Endothelial cell of umbilical vein (primary cell): ENCODE data around the gene DPH7. TPM values are rescaled to one million over a fixed set of nuclear protein-coding genes. Genes with fewer than 3 reads are reported as not detected.

ENCODE experiments used
- BruUV-seq: library from RNA; stranded (reverse); fragments of 400-500 nt; replicated peaks from 2 replicates; lab custom pipeline; 2021; lab: Mats Ljungman, UMichigan
- CTCF ChIA-PET: fragments of 300-600, 350-600 bp; sonication (Branson Sonifier 250); formaldehyde crosslinking; loops from one replicate; lab custom pipeline; 2021; ENCODE audit warnings: antibody characterized with exemption, inconsistent platforms; lab: Charles Lee
- POLR2A ChIA-PET: fragments of 300-600, 350-600 bp; sonication (Branson Sonifier 250); formaldehyde crosslinking; loops from one replicate; lab custom pipeline; 2021; ENCODE audit warnings: antibody characterized with exemption, inconsistent platforms; lab: Charles Lee
- DNase-seq: peaks from one replicate; pipeline ENCODE4 v3.0.0-alpha.2; 2011; ENCODE audit warnings: low read depth, low spot score
- FAIRE-seq: peaks from 2 replicates; lab custom pipeline; 2011; peaks lifted over from hg19 to GRCh38; lab: Jason Lieb, UNC
- H2AFZ ChIP-seq: 2 replicates; pipeline ENCODE4 v1.6.0; 2012; ENCODE audit warnings: low read depth, low read length, control low read depth, inconsistent platforms
- H3K27ac ChIP-seq: 2 replicates; pipeline ENCODE4 v1.5.1; 2011; ENCODE audit warnings: low read depth, mild to moderate bottlenecking, control low read depth, low read length, moderate library complexity; ENCODE audit not compliant: insufficient read depth
- H3K27me3 ChIP-seq, 2 experiments: 2 replicates each; pipeline versions ENCODE4 v1.6.0 to v1.6.1; 2011; ENCODE audit warnings: low read length in 2 of 2, mixed read lengths in 1 of 2; ENCODE audit not compliant: control insufficient read depth in 2 of 2, insufficient read depth in 2 of 2
- H3K36me3 ChIP-seq, 2 experiments: 2 replicates in 1 of 2; 3 replicates in 1 of 2; pipeline ENCODE4 v1.5.1; 2011; ENCODE audit warnings: low read length in 2 of 2, mild to moderate bottlenecking in 1 of 2, moderate library complexity in 1 of 2; ENCODE audit not compliant: control insufficient read depth in 2 of 2, insufficient read depth in 2 of 2; ENCODE audit errors: extremely low read depth in 1 of 2
- H3K4me1 ChIP-seq: 3 replicates; pipeline ENCODE4 v1.5.1; 2011; ENCODE audit warnings: mild to moderate bottlenecking, low read length; ENCODE audit not compliant: control insufficient read depth, insufficient read depth; ENCODE audit errors: extremely low read depth
- H3K4me2 ChIP-seq: 2 replicates; pipeline ENCODE4 v1.6.1; 2011; ENCODE audit warnings: low read length, control low read depth, mixed read lengths; ENCODE audit not compliant: insufficient read depth
- H3K4me3 ChIP-seq, 3 experiments: fragments of 200-600 bp in 1 of 3; sonication (generic), shearing (Covaris generic) in 1 of 3; replicated peaks in 1 of 3; 2 replicates each; pipeline ENCODE4 v1.5.1; 2011 to 2016; ENCODE audit warnings: control low read depth in 3 of 3, low read length in 3 of 3, mild to moderate bottlenecking in 2 of 3, inconsistent platforms in 1 of 3, low read depth in 1 of 3, moderate library complexity in 1 of 3; ENCODE audit not compliant: insufficient read depth in 1 of 3
- H3K79me2 ChIP-seq: 2 replicates; pipeline ENCODE4 v1.6.0; 2012; ENCODE audit warnings: low read length, inconsistent platforms; ENCODE audit not compliant: control insufficient read depth, insufficient read depth
- H3K9ac ChIP-seq: replicated peaks from 2 replicates; pipeline ENCODE3; 2011; ENCODE audit warnings: low read length, control low read depth; ENCODE audit not compliant: insufficient read depth; ENCODE audit errors: extremely low read depth
- H3K9me1 ChIP-seq: replicated peaks from 3 replicates; pipeline ENCODE4 v1.6.0; 2011; ENCODE audit warnings: mild to moderate bottlenecking, low read length; ENCODE audit not compliant: control insufficient read depth, insufficient read depth; ENCODE audit errors: extremely low read depth
- H3K9me3 ChIP-seq: replicated peaks from 2 replicates; pipeline ENCODE4 v1.5.1; 2012; ENCODE audit warnings: low read length, inconsistent platforms; ENCODE audit not compliant: control insufficient read depth, insufficient read depth
- H4K20me1 ChIP-seq: replicated peaks from 2 replicates; pipeline ENCODE3; 2011; ENCODE audit warnings: mild to moderate bottlenecking, low read length; ENCODE audit not compliant: control insufficient read depth, insufficient read depth; ENCODE audit errors: extremely low read depth
- EZH2 ChIP-seq: IDR thresholded peaks from 2 replicates; pipeline ENCODE4 v1.6.1; 2012; ENCODE audit warnings: borderline replicate concordance, low read depth, mild to moderate bottlenecking, moderate library complexity, low read length, inconsistent platforms; ENCODE audit not compliant: severe bottlenecking
- FOS ChIP-seq: IDR thresholded peaks from 2 replicates; pipeline ENCODE4 v1.6.1; 2011; ENCODE audit warnings: mild to moderate bottlenecking, low read length, moderate library complexity, borderline replicate concordance; ENCODE audit not compliant: insufficient read depth
- GATA2 ChIP-seq: IDR thresholded peaks from 2 replicates; pipeline ENCODE4 v1.7.0; 2011; ENCODE audit warnings: low read depth, mild to moderate bottlenecking, moderate library complexity, mixed read lengths, low read length; ENCODE audit not compliant: insufficient read length, insufficient read depth
- JUN ChIP-seq: IDR thresholded peaks from 2 replicates; pipeline ENCODE4 v1.6.1; 2011; ENCODE audit warnings: borderline replicate concordance, low read depth; ENCODE audit not compliant: insufficient read length, insufficient read depth
- MYC ChIP-seq: IDR thresholded peaks from one replicate; pipeline ENCODE4 v1.6.1; 2011; ENCODE audit warnings: mild to moderate bottlenecking, low read depth, low read length
- POLR2A ChIP-seq: IDR thresholded peaks from 2 replicates; pipeline ENCODE4 v1.6.1; 2012; ENCODE audit warnings: low read depth, mild to moderate bottlenecking, control low read depth, low read length
- POLR2AphosphoS5 ChIP-seq: IDR thresholded peaks from 2 replicates; pipeline ENCODE4 v1.6.1; 2012; ENCODE audit warnings: low read depth, mild to moderate bottlenecking, control low read depth, low read length, moderate library complexity; ENCODE audit not compliant: insufficient read depth
- dilution Hi-C: fragments of 300-500 bp; cut with MboI; formaldehyde crosslinking; loops from one replicate; pipeline ENCODE4 v1.15.0; 2019; ENCODE audit warnings: low sequenced_read_pairs; ENCODE audit not compliant: extremely low pct_ligation_motif_present
- intact Hi-C: fragments of 100-400 bp; cut with micrococcal nuclease; formaldehyde crosslinking; loops from one replicate; pipeline ENCODE4 v1.10.0; 2022
- polyA plus RNA-seq, 4 experiments: library from polyadenylated mRNA; depleted of rRNA in 3 of 4; stranded (reverse) in 3 of 4; unstranded in 1 of 4; fragments of >200 nt; gene quantifications; 2 replicates each; pipeline versions ENCODE4 v1.2.1 to v1.2.3, GENCODE V29; 2011 to 2012; ENCODE audit warnings: missing spikeins in 1 of 4
- total RNA-seq: library from RNA; stranded (reverse); gene quantifications from 2 replicates; pipeline ENCODE4 v1.2.3, GENCODE V29; 2021
- TF ChIP-seq, protein P1 (sequence below): IDR thresholded peaks from 2 replicates; pipeline ENCODE4 v1.6.1; 2011; ENCODE audit not compliant: insufficient read depth, insufficient read length
- TF ChIP-seq, protein P2 (sequence below), 2 donors: IDR thresholded peaks; 1 replicate in 1 of 2; 2 replicates in 1 of 2; pipeline ENCODE4 v1.5.1; 2011; ENCODE audit warnings: low read length in 2 of 2, mild to moderate bottlenecking in 2 of 2, moderate library complexity in 2 of 2, control low read depth in 1 of 2, inconsistent platforms in 1 of 2, low read depth in 1 of 2; ENCODE audit not compliant: insufficient read depth in 1 of 2; ENCODE audit errors: extremely low read depth in 1 of 2

The DPH7 gene
- total and polyA plus RNA-seq, 2 donors (not counting 3 experiments of a cell fraction or from before 2014, with no cell fraction given): 41.8 to 43.2 TPM

DNA sequence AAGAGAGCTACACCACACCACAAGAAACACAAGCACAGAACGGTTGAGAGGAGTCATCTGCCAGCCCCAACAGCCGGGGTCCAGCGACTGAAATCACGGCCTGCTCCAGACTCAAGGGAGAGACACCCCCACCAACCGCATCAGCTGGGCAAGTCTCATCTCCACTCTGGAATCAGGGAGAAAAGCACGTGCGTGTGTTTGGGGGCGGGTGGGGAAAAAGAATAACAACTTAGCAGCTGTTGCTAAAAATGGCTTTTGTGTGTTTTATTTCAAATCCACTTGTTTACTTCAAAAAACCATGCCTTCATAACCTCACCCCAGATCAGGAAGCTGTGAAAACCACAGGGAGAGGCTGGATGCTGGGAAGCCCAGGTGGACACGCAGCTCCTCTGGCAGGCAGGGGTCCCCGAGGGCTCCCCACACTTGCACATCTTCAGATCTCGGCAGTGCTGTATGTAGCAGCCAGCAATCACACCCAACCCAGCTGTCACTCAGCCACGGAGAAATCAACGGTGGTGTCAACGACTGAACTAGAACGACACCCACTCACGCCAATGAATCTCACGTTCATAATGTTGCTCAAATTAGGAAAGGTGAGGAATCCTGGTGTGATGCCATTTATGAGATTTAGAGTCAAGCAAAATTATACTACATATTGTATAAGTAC is 47.5 kb downstream of the DPH7 start:
- H3K27ac ChIP-seq: no peak overlapping the region
- TF ChIP-seq JUN: no peak
- no peak for TF ChIP-seq MYC
- no peak for TF ChIP-seq FOS
- no peak for TF ChIP-seq GATA2
- no peak for TF ChIP-seq POLR2A
- TF ChIP-seq, protein P1, sequence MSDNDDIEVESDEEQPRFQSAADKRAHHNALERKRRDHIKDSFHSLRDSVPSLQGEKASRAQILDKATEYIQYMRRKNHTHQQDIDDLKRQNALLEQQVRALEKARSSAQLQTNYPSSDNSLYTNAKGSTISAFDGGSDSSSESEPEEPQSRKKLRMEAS: no peak
- DNase-seq (no peak), FAIRE-seq (no peak)
- ChIA-PET CTCF (interaction anchor here (1.1 to 1.3 kb wide), 2 partner anchors 10 to 32 kb away, joined by 3 to 7 read pairs; no protein-coding TSS in a partner anchor), POLR2A (no interaction called here)
- H4K20me1 ChIP-seq: no peaks in the 10 kb centered on the region
- intact Hi-C loops (no loop called here), dilution Hi-C loops (no loop called here)
- no peaks in the 10 kb centered on the region for H3K9me3 ChIP-seq
- no peaks in the 10 kb centered on the region for H3K79me2 ChIP-seq
- H2AFZ ChIP-seq: no peak overlapping the region
- H3K9me1 ChIP-seq: no peaks in the 10 kb centered on the region
- no peak overlapping the region for H3K9ac ChIP-seq
- no peaks in the 10 kb centered on the region for H3K36me3 ChIP-seq
- peaks cover 2% of the 10 kb centered on the region for H3K4me1 ChIP-seq
- no TSS peak for BruUV-seq
- peaks cover 0 to 3% of the 10 kb centered on the region in 2 experiments for H3K27me3 ChIP-seq
- no peak overlapping the region for H3K4me3 ChIP-seq
- no peak overlapping the region for H3K4me2 ChIP-seq

DNA sequence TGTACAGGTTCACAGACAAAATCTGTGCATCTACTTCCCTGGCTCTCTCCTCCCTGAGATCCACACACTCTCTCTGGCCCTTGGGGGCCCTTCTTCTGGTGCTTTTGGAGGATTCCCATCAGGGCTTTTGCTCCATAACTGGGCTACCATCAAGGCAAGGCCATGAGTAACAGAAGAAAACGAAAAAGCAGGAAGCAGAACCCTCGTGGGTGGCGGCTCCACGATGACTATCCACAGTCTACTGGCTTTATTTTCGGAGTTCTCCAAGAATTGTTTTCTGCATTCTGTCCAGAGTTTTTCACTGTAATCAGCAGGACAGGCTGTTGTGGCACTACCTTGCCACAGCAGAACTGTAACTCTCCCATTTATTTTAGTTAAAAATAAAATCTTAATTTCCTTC is 48.4 kb downstream of the DPH7 start:
- no peak for DNase-seq

More for the DNA sequence above, 48.4 kb downstream of the DPH7 start:
- Histone ChIP-seq H3K4me3 (no peak overlapping the region), H2AFZ (no peak overlapping the region), H3K9ac (no peak overlapping the region), H3K9me1 (no peaks in the 10 kb centered on the region), H4K20me1 (no peaks in the 10 kb centered on the region), H3K36me3 (no peaks in the 10 kb centered on the region), H3K4me2 (no peak overlapping the region), H3K4me1 (peaks cover 2% of the 10 kb centered on the region), H3K27me3 (peaks cover 0 to 3% of the 10 kb centered on the region in 2 experiments), H3K79me2 (no peaks in the 10 kb centered on the region), H3K9me3 (no peaks in the 10 kb centered on the region), H3K27ac (no peak overlapping the region)
- no TSS peak for BruUV-seq
- FAIRE-seq: no peak
- intact Hi-C loops: no loop called here
- TF ChIP-seq JUN: no peak
- no peak for TF ChIP-seq POLR2AphosphoS5
- no peak for TF ChIP-seq FOS
- TF ChIP-seq EZH2: no peak
- TF ChIP-seq, protein P2, sequence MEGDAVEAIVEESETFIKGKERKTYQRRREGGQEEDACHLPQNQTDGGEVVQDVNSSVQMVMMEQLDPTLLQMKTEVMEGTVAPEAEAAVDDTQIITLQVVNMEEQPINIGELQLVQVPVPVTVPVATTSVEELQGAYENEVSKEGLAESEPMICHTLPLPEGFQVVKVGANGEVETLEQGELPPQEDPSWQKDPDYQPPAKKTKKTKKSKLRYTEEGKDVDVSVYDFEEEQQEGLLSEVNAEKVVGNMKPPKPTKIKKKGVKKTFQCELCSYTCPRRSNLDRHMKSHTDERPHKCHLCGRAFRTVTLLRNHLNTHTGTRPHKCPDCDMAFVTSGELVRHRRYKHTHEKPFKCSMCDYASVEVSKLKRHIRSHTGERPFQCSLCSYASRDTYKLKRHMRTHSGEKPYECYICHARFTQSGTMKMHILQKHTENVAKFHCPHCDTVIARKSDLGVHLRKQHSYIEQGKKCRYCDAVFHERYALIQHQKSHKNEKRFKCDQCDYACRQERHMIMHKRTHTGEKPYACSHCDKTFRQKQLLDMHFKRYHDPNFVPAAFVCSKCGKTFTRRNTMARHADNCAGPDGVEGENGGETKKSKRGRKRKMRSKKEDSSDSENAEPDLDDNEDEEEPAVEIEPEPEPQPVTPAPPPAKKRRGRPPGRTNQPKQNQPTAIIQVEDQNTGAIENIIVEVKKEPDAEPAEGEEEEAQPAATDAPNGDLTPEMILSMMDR (IDR thresholded peaks at IDR 0.05; ENCODE audit: extremely low read depth in 1 of 2, insufficient read depth in 1 of 2, low read depth in 1 of 2, low read length in 2 of 2): no peak
- no peak for TF ChIP-seq GATA2
- TF ChIP-seq MYC: no peak
- TF ChIP-seq, protein P1: no peak
- TF ChIP-seq POLR2A: no peak
- ChIA-PET CTCF (interaction anchor here (1.1 to 1.3 kb wide), 2 partner anchors 11 to 31 kb away, joined by 3 to 7 read pairs; no protein-coding TSS in a partner anchor), POLR2A (no interaction called here)
- dilution Hi-C loops: no loop called here
